Stimulated activated CD4-positive, alpha-beta T cell treated with anti-CD3 and anti-CD28 coated beads, Interleukin-2, amount 100 ng/mL, for 4 hours (primary cell): ENCODE data around the gene RNF150.
"Not testable (repeated sequence)": the region's sequence is repeated elsewhere in the genome, so short reads cannot be mapped to it uniquely, and the experiment has no call there.

ENCODE experiments used
- DNase-seq: peaks from one replicate; pipeline ENCODE4 v3.0.0-alpha.2; 2020; ENCODE audit warnings: low read depth

The RNF150 gene

GRCh38 chr4:141075553-141075952, 57.7 kb downstream of the RNF150 start:
- no peak for DNase-seq

GRCh38 chr4:141074098-141074878, 59.0 kb downstream of the RNF150 start:
- no peak for DNase-seq

- DNase-seq, result no peak
Measured at GRCh38 chr4:141066690-141067089, 66.6 kb downstream of the RNF150 start.

- DNase-seq, result no peak
Measured at GRCh38 chr4:141065872-141066271, 67.4 kb downstream of the RNF150 start.

- DNase-seq, result no peak
Measured at GRCh38 chr4:141062651-141063050, 70.6 kb downstream of the RNF150 start.

GRCh38 chr4:141058591-141059512, 74.4 kb downstream of the RNF150 start:
- DNase-seq, result no peak

- DNase-seq, result no peak
Measured at GRCh38 chr4:141057582-141057981, 75.7 kb downstream of the RNF150 start.

- no peak for DNase-seq
Measured at GRCh38 chr4:141056473-141056872, 76.8 kb downstream of the RNF150 start.

- DNase-seq, result no peak
Measured at GRCh38 chr4:141054446-141054845, 78.8 kb downstream of the RNF150 start.

GRCh38 chr4:141050999-141051398, 82.3 kb downstream of the RNF150 start:
- not testable (repeated sequence) for DNase-seq

GRCh38 chr4:141047228-141047884, 85.9 kb downstream of the RNF150 start:
- DNase-seq, result no peak

GRCh38 chr4:141046255-141046654, 87.0 kb downstream of the RNF150 start:
- DNase-seq, result no peak

- DNase-seq, result no peak
Measured at GRCh38 chr4:141045848-141046247, 87.4 kb downstream of the RNF150 start.

- no peak for DNase-seq
Measured at GRCh38 chr4:141041021-141041476, 92.2 kb downstream of the RNF150 start.

GRCh38 chr4:141039156-141039555, 94.1 kb downstream of the RNF150 start:
- no peak for DNase-seq

- DNase-seq, result no peak
Measured at GRCh38 chr4:141038428-141038827, 94.8 kb downstream of the RNF150 start.

- DNase-seq, result no peak
Measured at GRCh38 chr4:141037446-141037845, 95.8 kb downstream of the RNF150 start.

GRCh38 chr4:141036786-141037185, 96.5 kb downstream of the RNF150 start:
- DNase-seq, result no peak

- no peak for DNase-seq
Measured at GRCh38 chr4:141035920-141036319, 97.3 kb downstream of the RNF150 start.

GRCh38 chr4:141028024-141028529, 105.2 kb downstream of the RNF150 start:
- no peak for DNase-seq

GRCh38 chr4:141027421-141027820, 105.8 kb downstream of the RNF150 start:
- no peak for DNase-seq

GRCh38 chr4:141026900-141027299, 106.4 kb downstream of the RNF150 start:
- no peak for DNase-seq
